SH-SY5Y (cell line): ENCODE data around the gene PLA2R1.

Experiments used
- GATA2 ChIP-seq: IDR thresholded peaks from 2 replicates; pipeline ENCODE4 v1.6.1; 2011; ENCODE audit warnings: mild to moderate bottlenecking, low read depth, low read length
- GATA3 ChIP-seq: IDR thresholded peaks from 2 replicates; pipeline ENCODE4 v1.6.1; 2011; ENCODE audit warnings: low read depth, mild to moderate bottlenecking, low read length, moderate library complexity

GRCh38 chr2:159891267-159891588, 171.2 kb downstream of the PLA2R1 start:
- TF ChIP-seq GATA3 (no peak), GATA2 (no peak)
